HepG2 (cell line): Measurements from ENCODE around the gene CTSW. TPM values are rescaled to one million over a fixed set of nuclear protein-coding genes. Genes with fewer than 3 reads are reported as not detected.

Experiments used
- CENPX ChIP-seq: sonication (generic); formaldehyde crosslinking; IDR thresholded peaks from 2 replicates; pipeline ENCODE4 v1.9.0; 2021; ENCODE audit warnings: mild to moderate bottlenecking, missing genetic modification reagents, moderate library complexity
- MED1 ChIP-seq: sonication (generic); formaldehyde crosslinking; IDR thresholded peaks from 2 replicates; pipeline ENCODE4 v1.4.0; 2020; ENCODE audit warnings: missing genetic modification reagents
- NFKBIZ ChIP-seq: IDR thresholded peaks from 2 replicates; pipeline ENCODE4 v1.6.1; 2018; ENCODE audit warnings: missing genetic modification reagents, missing compliant biosample characterization
- SP4 ChIP-seq: sonication (generic); formaldehyde crosslinking; IDR thresholded peaks from 2 replicates; pipeline ENCODE4 v1.8.1; 2023; ENCODE audit warnings: mild to moderate bottlenecking, missing genetic modification reagents
- SRSF1 ChIP-seq: fragments of 200-400 bp; formaldehyde crosslinking; optimal IDR thresholded peaks from 2 replicates; pipeline ENCODE3; 2017; ENCODE audit warnings: mild to moderate bottlenecking, low read depth, low read length, moderate library complexity
- SRY ChIP-seq: sonication (generic); formaldehyde crosslinking; IDR thresholded peaks from 2 replicates; pipeline ENCODE4 v1.8.0; 2022; ENCODE audit warnings: mild to moderate bottlenecking, missing genetic modification reagents
- ZBTB1 ChIP-seq: sonication (generic); formaldehyde crosslinking; IDR thresholded peaks from 2 replicates; pipeline ENCODE4 v1.4.0; 2020; ENCODE audit warnings: missing genetic modification reagents, borderline replicate concordance
- ZBTB20 ChIP-seq: sonication (generic); formaldehyde crosslinking; IDR thresholded peaks from 2 replicates; pipeline ENCODE4 v1.8.1; 2023; ENCODE audit warnings: missing genetic modification reagents, low read depth, mild to moderate bottlenecking, borderline replicate concordance
- ZC3H4 ChIP-seq: sonication (generic); formaldehyde crosslinking; IDR thresholded peaks from 2 replicates; pipeline ENCODE4 v1.4.0; 2020; ENCODE audit warnings: missing genetic modification reagents, borderline replicate concordance
- ZNF549 ChIP-seq: sonication (generic); formaldehyde crosslinking; IDR thresholded peaks from 2 replicates; pipeline ENCODE4 v1.5.0; 2020; ENCODE audit warnings: missing genetic modification reagents
- ZNF572 ChIP-seq: sonication (generic); formaldehyde crosslinking; IDR thresholded peaks from 2 replicates; pipeline ENCODE4 v1.5.1; 2020; ENCODE audit warnings: mild to moderate bottlenecking, missing genetic modification reagents
- ZNF652 ChIP-seq: IDR thresholded peaks from 2 replicates; pipeline ENCODE4 v1.6.1; 2016; ENCODE audit warnings: low read depth, borderline replicate concordance
- ZNF780A ChIP-seq: sonication (generic); formaldehyde crosslinking; IDR thresholded peaks from 2 replicates; pipeline ENCODE4 v1.8.0; 2022; ENCODE audit warnings: mild to moderate bottlenecking, missing genetic modification reagents, moderate library complexity
- ZSCAN22 ChIP-seq: sonication (generic); formaldehyde crosslinking; IDR thresholded peaks from 2 replicates; pipeline ENCODE4 v1.4.0; 2020; ENCODE audit warnings: mild to moderate bottlenecking, missing genetic modification reagents
- polyA plus RNA-seq, 8 experiments: library from polyadenylated mRNA; depleted of rRNA in 3 of 8; stranded (reverse) in 7 of 8; unstranded in 1 of 8; fragments of >200 nt; fragmentation: Illumina TruSeq in 4 of 8; extraction: Trizol in 4 of 8; gene quantifications; 2 replicates each; pipeline versions ENCODE4 v1.2.1 to v1.2.3, GENCODE V29; 2011 to 2016; ENCODE audit warnings: low read depth in 4 of 8, missing spikeins in 1 of 8, mixed read lengths in 1 of 8; ENCODE audit not compliant: insufficient read depth in 1 of 8
- total RNA-seq, 5 experiments: library from RNA; depleted of rRNA; stranded (reverse); fragments of >200 nt; fragmentation: Illumina TruSeq; extraction: Trizol; gene quantifications; 2 replicates each; pipeline ENCODE4 v1.2.3, GENCODE V29; 2016; ENCODE audit warnings: low read depth in 1 of 5
- TF ChIP-seq, protein P1 (sequence below): sonication (generic); formaldehyde crosslinking; IDR thresholded peaks from 2 replicates; pipeline ENCODE4 v1.4.0; 2020; ENCODE audit warnings: missing genetic modification reagents
- TF ChIP-seq, protein P2 (sequence below): sonication (generic); formaldehyde crosslinking; IDR thresholded peaks from 2 replicates; pipeline ENCODE4 v1.8.0; 2022; ENCODE audit warnings: mild to moderate bottlenecking, missing genetic modification reagents, borderline replicate concordance
- TF ChIP-seq, protein P3 (sequence below): sonication (generic); formaldehyde crosslinking; IDR thresholded peaks from 2 replicates; pipeline ENCODE4 v1.4.0; 2020; ENCODE audit warnings: mild to moderate bottlenecking, missing genetic modification reagents
- TF ChIP-seq, protein P4 (sequence below), 2 experiments: fragments of 450-650 bp in 1 of 2; sonication (generic) in 1 of 2; formaldehyde crosslinking in 1 of 2; IDR thresholded peaks; 2 replicates each; pipeline versions ENCODE4 v1.6.1 to v1.8.0; 2016 to 2022; ENCODE audit warnings: antibody characterized with exemption in 1 of 2, mild to moderate bottlenecking in 1 of 2, missing genetic modification reagents in 1 of 2

Gene CTSW
- total and polyA plus RNA-seq, 2 of the 13 experiments (the other 11 are each of a cell fraction or from before 2014, with no cell fraction given), result 0.09 TPM; not detected in 1

DNA sequence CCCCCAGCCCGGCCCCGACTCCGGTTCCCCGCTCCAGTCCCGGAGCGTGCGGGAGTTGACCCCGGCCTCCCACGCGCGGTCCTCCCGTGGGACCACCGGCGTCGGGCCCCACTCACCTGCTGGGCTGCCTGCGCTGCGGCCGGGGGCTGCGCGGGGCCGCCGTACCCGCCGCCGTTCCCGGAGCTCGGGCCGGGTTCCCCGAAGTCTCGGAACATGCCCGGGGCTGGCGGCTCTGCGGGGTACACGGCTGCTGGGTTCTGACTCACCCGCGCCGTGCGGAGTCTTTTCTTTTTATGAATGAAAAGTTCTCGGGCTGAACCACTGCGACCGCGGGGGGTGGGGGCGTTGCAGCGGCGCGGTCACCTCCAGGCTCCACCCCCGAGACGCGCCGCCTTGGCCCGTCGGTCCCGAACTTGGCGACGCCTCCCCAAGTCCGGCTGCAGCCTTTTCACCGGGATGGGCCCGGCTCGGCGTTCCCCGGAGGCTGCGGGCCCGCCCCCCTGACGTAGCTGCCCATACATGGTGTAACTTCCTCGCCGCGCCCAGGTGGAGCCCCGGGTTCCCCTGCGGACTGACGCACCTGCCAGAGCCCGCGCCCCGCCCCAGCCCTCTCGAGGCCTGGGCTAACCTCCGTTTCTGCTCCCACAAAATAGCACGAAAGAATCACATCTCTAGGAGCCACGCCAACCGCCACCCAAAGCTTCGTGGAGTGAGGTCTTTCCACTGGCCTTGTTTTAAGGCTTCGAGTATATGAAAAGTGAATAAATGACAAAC, 20.7 kb downstream of the CTSW start, which contains the start of gene FOSL1 (continued):
- TF ChIP-seq ZNF572 (CRISPR knock-in tag), result no peak
- no peak for TF ChIP-seq ZSCAN22 (CRISPR knock-in tag)
- TF ChIP-seq ZNF780A (CRISPR knock-in tag), result no peak
- peak; percentile 28; the same call in 1 of the 2 replicates for TF ChIP-seq MED1 (CRISPR knock-in tag)
- TF ChIP-seq ZNF549 (CRISPR knock-in tag), result no peak
- TF ChIP-seq, protein P1, sequence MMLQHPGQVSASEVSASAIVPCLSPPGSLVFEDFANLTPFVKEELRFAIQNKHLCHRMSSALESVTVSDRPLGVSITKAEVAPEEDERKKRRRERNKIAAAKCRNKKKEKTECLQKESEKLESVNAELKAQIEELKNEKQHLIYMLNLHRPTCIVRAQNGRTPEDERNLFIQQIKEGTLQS (CRISPR knock-in tag), result no peak; the same call in 1 of the 2 replicates
- TF ChIP-seq, protein P2, sequence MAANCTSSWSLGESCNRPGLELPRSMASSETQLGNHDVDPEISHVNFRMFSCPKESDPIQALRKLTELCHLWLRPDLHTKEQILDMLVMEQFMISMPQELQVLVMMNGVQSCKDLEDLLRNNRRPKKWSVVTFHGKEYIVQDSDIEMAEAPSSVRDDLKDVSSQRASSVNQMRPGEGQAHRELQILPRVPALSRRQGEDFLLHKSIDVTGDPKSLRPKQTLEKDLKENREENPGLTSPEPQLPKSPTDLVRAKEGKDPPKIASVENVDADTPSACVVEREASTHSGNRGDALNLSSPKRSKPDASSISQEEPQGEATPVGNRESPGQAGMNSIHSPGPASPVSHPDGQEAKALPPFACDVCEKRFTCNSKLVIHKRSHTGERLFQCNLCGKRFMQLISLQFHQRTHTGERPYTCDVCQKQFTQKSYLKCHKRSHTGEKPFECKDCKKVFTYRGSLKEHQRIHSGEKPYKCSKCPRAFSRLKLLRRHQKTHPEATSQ (CRISPR knock-in tag), result peak; percentile 5; the same call in 1 of the 2 replicates
- TF ChIP-seq ZNF652 (CRISPR knock-in tag), result no peak
- 0 out of 2 replicates have a peak, but pooled peaks have one; percentile 38 for TF ChIP-seq SRY
- no peak for TF ChIP-seq ZBTB20 (CRISPR knock-in tag)
- TF ChIP-seq SP4 (CRISPR knock-in tag), result peak; percentile 88
- TF ChIP-seq, protein P3, sequence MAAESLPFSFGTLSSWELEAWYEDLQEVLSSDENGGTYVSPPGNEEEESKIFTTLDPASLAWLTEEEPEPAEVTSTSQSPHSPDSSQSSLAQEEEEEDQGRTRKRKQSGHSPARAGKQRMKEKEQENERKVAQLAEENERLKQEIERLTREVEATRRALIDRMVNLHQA (CRISPR knock-in tag), result no peak
- TF ChIP-seq ZBTB1 (CRISPR knock-in tag), result no peak
- TF ChIP-seq SRSF1, result no peak
- TF ChIP-seq CENPX (CRISPR knock-in tag), result no peak
- TF ChIP-seq, protein P4, sequence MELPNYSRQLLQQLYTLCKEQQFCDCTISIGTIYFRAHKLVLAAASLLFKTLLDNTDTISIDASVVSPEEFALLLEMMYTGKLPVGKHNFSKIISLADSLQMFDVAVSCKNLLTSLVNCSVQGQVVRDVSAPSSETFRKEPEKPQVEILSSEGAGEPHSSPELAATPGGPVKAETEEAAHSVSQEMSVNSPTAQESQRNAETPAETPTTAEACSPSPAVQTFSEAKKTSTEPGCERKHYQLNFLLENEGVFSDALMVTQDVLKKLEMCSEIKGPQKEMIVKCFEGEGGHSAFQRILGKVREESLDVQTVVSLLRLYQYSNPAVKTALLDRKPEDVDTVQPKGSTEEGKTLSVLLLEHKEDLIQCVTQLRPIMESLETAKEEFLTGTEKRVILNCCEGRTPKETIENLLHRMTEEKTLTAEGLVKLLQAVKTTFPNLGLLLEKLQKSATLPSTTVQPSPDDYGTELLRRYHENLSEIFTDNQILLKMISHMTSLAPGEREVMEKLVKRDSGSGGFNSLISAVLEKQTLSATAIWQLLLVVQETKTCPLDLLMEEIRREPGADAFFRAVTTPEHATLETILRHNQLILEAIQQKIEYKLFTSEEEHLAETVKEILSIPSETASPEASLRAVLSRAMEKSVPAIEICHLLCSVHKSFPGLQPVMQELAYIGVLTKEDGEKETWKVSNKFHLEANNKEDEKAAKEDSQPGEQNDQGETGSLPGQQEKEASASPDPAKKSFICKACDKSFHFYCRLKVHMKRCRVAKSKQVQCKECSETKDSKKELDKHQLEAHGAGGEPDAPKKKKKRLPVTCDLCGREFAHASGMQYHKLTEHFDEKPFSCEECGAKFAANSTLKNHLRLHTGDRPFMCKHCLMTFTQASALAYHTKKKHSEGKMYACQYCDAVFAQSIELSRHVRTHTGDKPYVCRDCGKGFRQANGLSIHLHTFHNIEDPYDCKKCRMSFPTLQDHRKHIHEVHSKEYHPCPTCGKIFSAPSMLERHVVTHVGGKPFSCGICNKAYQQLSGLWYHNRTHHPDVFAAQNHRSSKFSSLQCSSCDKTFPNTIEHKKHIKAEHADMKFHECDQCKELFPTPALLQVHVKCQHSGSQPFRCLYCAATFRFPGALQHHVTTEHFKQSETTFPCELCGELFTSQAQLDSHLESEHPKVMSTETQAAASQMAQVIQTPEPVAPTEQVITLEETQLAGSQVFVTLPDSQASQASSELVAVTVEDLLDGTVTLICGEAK (IDR thresholded peaks at IDR 0.05), result no peak
- TF ChIP-seq, protein P4 (CRISPR knock-in tag; IDR thresholded peaks at IDR 0.05), result 0 out of 2 replicates have a peak, but pooled peaks have one; percentile 44
- TF ChIP-seq NFKBIZ (CRISPR knock-in tag), result no peak
- TF ChIP-seq ZC3H4, result no peak
